HEK293 (cell line): ENCODE measurements around the gene WDR18.

ENCODE experiments used
- HOXC10 ChIP-seq: sonication (generic); formaldehyde crosslinking; IDR thresholded peaks from 2 replicates; pipeline ENCODE4 v1.8.1; 2023; ENCODE audit warnings: mild to moderate bottlenecking, missing genetic modification reagents
- KLF1 ChIP-seq: fragments of 450-650 bp; formaldehyde crosslinking; IDR thresholded peaks from 2 replicates; pipeline ENCODE4 v1.5.1; 2016; ENCODE audit warnings: missing biosample characterization, missing genetic modification characterization
- KLF16 ChIP-seq: fragments of 450-650 bp; formaldehyde crosslinking; IDR thresholded peaks from 2 replicates; pipeline ENCODE4 v1.5.1; 2017; ENCODE audit warnings: missing biosample characterization, missing genetic modification characterization
- MEIS1 ChIP-seq: sonication (generic); formaldehyde crosslinking; IDR thresholded peaks from 2 replicates; pipeline ENCODE4 v1.8.1; 2022; ENCODE audit warnings: missing genetic modification reagents, mild to moderate bottlenecking, borderline replicate concordance
- SP2 ChIP-seq: fragments of 450-650 bp; formaldehyde crosslinking; IDR thresholded peaks from 2 replicates; pipeline ENCODE4 v1.5.1; 2016; ENCODE audit warnings: missing biosample characterization, missing genetic modification characterization
- WT1 ChIP-seq: fragments of 450-650 bp; formaldehyde crosslinking; IDR thresholded peaks from 2 replicates; pipeline ENCODE4 v1.5.1; 2016; ENCODE audit warnings: missing biosample characterization, missing genetic modification characterization
- ZBTB21 ChIP-seq: fragments of 450-650 bp; formaldehyde crosslinking; IDR thresholded peaks from 2 replicates; pipeline ENCODE4 v1.5.1; 2017; ENCODE audit warnings: missing biosample characterization, missing genetic modification characterization
- ZBTB8A ChIP-seq: fragments of 450-650 bp; formaldehyde crosslinking; IDR thresholded peaks from 2 replicates; pipeline ENCODE4 v1.5.1; 2016; ENCODE audit warnings: missing biosample characterization, missing genetic modification characterization
- ZNF138 ChIP-seq: fragments of 450-650 bp; formaldehyde crosslinking; IDR thresholded peaks from 2 replicates; pipeline ENCODE4 v1.5.1; 2016; ENCODE audit warnings: missing biosample characterization, missing genetic modification characterization, borderline replicate concordance
- ZNF140 ChIP-seq: fragments of 450-650 bp; formaldehyde crosslinking; IDR thresholded peaks from 2 replicates; pipeline ENCODE4 v1.5.1; 2016; ENCODE audit warnings: missing biosample characterization, missing genetic modification characterization
- ZNF184 ChIP-seq: fragments of 450-650 bp; IDR thresholded peaks from 2 replicates; pipeline ENCODE4 v1.5.1; 2018; ENCODE audit warnings: missing biosample characterization, mild to moderate bottlenecking, missing genetic modification characterization
- ZNF354C ChIP-seq: fragments of 450-650 bp; formaldehyde crosslinking; IDR thresholded peaks from 2 replicates; pipeline ENCODE4 v1.5.1; 2016; ENCODE audit warnings: missing biosample characterization, missing genetic modification characterization, low read depth, borderline replicate concordance
- ZNF37A ChIP-seq: fragments of 450-650 bp; IDR thresholded peaks from 2 replicates; pipeline ENCODE4 v1.5.1; 2018; ENCODE audit warnings: missing biosample characterization, missing genetic modification characterization
- ZNF394 ChIP-seq: fragments of 450-650 bp; formaldehyde crosslinking; IDR thresholded peaks from 2 replicates; pipeline ENCODE4 v1.5.1; 2016; ENCODE audit warnings: missing biosample characterization, missing genetic modification characterization, mild to moderate bottlenecking, moderate library complexity, borderline replicate concordance
- ZNF473 ChIP-seq: fragments of 450-650 bp; formaldehyde crosslinking; IDR thresholded peaks from 2 replicates; pipeline ENCODE4 v1.5.1; 2017; ENCODE audit warnings: missing biosample characterization, missing genetic modification characterization
- ZNF654 ChIP-seq: fragments of 450-650 bp; formaldehyde crosslinking; IDR thresholded peaks from 2 replicates; pipeline ENCODE4 v1.5.1; 2016; ENCODE audit warnings: low read depth, missing biosample characterization, missing genetic modification characterization
- ZNF664 ChIP-seq: fragments of 450-650 bp; formaldehyde crosslinking; IDR thresholded peaks from 2 replicates; pipeline ENCODE4 v1.5.1; 2016; ENCODE audit warnings: missing biosample characterization, missing genetic modification characterization
- ZNF701 ChIP-seq: fragments of 450-650 bp; formaldehyde crosslinking; IDR thresholded peaks from 2 replicates; pipeline ENCODE4 v1.5.1; 2016; ENCODE audit warnings: missing biosample characterization, missing genetic modification characterization
- ZNF707 ChIP-seq: fragments of 450-650 bp; formaldehyde crosslinking; IDR thresholded peaks from 2 replicates; pipeline ENCODE4 v1.5.1; 2016; ENCODE audit warnings: missing biosample characterization, missing genetic modification characterization
- TF ChIP-seq, protein P1 (sequence below): fragments of 450-650 bp; formaldehyde crosslinking; IDR thresholded peaks from 2 replicates; pipeline ENCODE4 v1.5.1; 2016; ENCODE audit warnings: missing biosample characterization, missing genetic modification characterization, borderline replicate concordance
- TF ChIP-seq, protein P2 (sequence below): fragments of 450-650 bp; formaldehyde crosslinking; IDR thresholded peaks from 2 replicates; pipeline ENCODE4 v1.5.1; 2016; ENCODE audit warnings: missing biosample characterization, missing genetic modification characterization
- TF ChIP-seq, protein P3 (sequence below): fragments of 450-650 bp; formaldehyde crosslinking; conservative IDR thresholded peaks from 2 replicates; pipeline ENCODE4 v1.5.1; 2016; ENCODE audit warnings: low read depth, missing biosample characterization, missing genetic modification characterization
- TF ChIP-seq, protein P4 (sequence below): fragments of 450-650 bp; formaldehyde crosslinking; IDR thresholded peaks from 2 replicates; pipeline ENCODE4 v1.5.1; 2016; ENCODE audit warnings: missing biosample characterization, missing genetic modification characterization
- TF ChIP-seq, protein P5 (sequence below): fragments of 450-650 bp; formaldehyde crosslinking; optimal IDR thresholded peaks from 2 replicates; pipeline ENCODE3; 2016; ENCODE audit warnings: missing biosample characterization, mild to moderate bottlenecking, missing genetic modification characterization

WDR18 gene

DNA sequence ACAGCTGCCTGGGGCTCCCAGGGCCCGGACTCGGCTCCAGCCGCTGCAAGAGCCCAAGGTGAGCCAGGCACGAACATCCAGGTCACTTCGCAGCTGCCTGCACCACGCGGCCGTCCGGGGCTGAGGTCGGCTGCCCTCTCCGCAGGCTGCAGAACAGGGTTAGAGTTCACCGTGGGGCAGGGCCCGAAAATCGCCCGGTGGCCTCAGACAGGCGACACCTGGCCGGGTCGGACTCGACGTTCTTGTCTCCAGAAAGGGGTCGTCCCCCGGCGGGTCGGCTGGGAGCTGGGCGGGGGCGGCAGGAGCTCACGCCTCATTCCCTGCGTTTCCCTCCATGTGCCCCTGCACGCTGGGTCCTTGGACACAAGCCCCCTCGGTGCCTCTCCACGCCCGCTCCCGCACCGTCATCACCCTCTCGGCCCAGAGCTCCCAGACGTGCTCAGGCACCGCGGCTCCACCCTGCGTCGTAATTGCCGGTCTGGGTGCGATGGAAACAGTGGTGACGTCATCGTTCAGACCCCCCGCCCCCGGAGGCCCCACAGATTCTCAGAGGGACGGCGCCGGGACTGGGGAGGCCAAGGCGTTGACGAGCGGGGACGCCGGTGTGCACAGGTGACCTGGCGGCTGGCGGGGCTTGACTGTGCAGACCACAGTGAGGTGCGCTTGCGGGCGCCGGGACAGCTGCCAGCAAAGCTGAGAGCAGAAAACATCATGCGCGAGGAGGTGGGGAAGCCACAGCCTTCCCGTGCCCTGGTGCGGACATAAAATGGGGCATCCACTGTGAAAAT, 12.1 kb downstream of the WDR18 start (continued):
- TF ChIP-seq, protein P1, sequence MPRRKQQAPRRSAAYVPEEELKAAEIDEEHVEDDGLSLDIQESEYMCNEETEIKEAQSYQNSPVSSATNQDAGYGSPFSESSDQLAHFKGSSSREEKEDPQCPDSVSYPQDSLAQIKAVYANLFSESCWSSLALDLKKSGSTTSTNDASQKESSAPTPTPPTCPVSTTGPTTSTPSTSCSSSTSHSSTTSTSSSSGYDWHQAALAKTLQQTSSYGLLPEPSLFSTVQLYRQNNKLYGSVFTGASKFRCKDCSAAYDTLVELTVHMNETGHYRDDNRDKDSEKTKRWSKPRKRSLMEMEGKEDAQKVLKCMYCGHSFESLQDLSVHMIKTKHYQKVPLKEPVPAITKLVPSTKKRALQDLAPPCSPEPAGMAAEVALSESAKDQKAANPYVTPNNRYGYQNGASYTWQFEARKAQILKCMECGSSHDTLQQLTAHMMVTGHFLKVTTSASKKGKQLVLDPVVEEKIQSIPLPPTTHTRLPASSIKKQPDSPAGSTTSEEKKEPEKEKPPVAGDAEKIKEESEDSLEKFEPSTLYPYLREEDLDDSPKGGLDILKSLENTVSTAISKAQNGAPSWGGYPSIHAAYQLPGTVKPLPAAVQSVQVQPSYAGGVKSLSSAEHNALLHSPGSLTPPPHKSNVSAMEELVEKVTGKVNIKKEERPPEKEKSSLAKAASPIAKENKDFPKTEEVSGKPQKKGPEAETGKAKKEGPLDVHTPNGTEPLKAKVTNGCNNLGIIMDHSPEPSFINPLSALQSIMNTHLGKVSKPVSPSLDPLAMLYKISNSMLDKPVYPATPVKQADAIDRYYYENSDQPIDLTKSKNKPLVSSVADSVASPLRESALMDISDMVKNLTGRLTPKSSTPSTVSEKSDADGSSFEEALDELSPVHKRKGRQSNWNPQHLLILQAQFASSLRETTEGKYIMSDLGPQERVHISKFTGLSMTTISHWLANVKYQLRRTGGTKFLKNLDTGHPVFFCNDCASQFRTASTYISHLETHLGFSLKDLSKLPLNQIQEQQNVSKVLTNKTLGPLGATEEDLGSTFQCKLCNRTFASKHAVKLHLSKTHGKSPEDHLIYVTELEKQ (tag by site-specific recombination), result peak; percentile 84; the same call in 1 of the 2 replicates
- TF ChIP-seq ZBTB8A (tag by site-specific recombination) (peak; percentile 87), ZNF184 (tag by site-specific recombination) (no peak), ZNF664 (no peak), MEIS1 (CRISPR knock-in tag) (no peak), KLF16 (tag by site-specific recombination) (peak; percentile 94), SP2 (tag by site-specific recombination) (peak; percentile 64), KLF1 (tag by site-specific recombination) (peak; percentile 96), WT1 (tag by site-specific recombination) (peak; percentile 73), ZNF138 (no peak), ZNF707 (tag by site-specific recombination) (no peak), ZNF654 (tag by site-specific recombination) (no peak), ZNF473 (tag by site-specific recombination) (no peak), ZNF37A (no peak), ZNF394 (tag by site-specific recombination) (no peak), HOXC10 (CRISPR knock-in tag) (no peak), ZNF140 (tag by site-specific recombination) (no peak), ZBTB21 (tag by site-specific recombination) (peak; percentile 98), ZNF701 (tag by site-specific recombination) (0 out of 2 replicates have a peak, but pooled peaks have one; percentile 47), ZNF354C (no peak)
- TF ChIP-seq, protein P2, sequence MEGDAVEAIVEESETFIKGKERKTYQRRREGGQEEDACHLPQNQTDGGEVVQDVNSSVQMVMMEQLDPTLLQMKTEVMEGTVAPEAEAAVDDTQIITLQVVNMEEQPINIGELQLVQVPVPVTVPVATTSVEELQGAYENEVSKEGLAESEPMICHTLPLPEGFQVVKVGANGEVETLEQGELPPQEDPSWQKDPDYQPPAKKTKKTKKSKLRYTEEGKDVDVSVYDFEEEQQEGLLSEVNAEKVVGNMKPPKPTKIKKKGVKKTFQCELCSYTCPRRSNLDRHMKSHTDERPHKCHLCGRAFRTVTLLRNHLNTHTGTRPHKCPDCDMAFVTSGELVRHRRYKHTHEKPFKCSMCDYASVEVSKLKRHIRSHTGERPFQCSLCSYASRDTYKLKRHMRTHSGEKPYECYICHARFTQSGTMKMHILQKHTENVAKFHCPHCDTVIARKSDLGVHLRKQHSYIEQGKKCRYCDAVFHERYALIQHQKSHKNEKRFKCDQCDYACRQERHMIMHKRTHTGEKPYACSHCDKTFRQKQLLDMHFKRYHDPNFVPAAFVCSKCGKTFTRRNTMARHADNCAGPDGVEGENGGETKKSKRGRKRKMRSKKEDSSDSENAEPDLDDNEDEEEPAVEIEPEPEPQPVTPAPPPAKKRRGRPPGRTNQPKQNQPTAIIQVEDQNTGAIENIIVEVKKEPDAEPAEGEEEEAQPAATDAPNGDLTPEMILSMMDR (tag by site-specific recombination), result no peak
- TF ChIP-seq, protein P3, sequence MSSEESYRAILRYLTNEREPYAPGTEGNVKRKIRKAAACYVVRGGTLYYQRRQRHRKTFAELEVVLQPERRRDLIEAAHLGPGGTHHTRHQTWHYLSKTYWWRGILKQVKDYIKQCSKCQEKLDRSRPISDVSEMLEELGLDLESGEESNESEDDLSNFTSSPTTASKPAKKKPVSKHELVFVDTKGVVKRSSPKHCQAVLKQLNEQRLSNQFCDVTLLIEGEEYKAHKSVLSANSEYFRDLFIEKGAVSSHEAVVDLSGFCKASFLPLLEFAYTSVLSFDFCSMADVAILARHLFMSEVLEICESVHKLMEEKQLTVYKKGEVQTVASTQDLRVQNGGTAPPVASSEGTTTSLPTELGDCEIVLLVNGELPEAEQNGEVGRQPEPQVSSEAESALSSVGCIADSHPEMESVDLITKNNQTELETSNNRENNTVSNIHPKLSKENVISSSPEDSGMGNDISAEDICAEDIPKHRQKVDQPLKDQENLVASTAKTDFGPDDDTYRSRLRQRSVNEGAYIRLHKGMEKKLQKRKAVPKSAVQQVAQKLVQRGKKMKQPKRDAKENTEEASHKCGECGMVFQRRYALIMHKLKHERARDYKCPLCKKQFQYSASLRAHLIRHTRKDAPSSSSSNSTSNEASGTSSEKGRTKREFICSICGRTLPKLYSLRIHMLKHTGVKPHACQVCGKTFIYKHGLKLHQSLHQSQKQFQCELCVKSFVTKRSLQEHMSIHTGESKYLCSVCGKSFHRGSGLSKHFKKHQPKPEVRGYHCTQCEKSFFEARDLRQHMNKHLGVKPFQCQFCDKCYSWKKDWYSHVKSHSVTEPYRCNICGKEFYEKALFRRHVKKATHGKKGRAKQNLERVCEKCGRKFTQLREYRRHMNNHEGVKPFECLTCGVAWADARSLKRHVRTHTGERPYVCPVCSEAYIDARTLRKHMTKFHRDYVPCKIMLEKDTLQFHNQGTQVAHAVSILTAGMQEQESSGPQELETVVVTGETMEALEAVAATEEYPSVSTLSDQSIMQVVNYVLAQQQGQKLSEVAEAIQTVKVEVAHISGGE (tag by site-specific recombination), result no peak
- TF ChIP-seq, protein P4, sequence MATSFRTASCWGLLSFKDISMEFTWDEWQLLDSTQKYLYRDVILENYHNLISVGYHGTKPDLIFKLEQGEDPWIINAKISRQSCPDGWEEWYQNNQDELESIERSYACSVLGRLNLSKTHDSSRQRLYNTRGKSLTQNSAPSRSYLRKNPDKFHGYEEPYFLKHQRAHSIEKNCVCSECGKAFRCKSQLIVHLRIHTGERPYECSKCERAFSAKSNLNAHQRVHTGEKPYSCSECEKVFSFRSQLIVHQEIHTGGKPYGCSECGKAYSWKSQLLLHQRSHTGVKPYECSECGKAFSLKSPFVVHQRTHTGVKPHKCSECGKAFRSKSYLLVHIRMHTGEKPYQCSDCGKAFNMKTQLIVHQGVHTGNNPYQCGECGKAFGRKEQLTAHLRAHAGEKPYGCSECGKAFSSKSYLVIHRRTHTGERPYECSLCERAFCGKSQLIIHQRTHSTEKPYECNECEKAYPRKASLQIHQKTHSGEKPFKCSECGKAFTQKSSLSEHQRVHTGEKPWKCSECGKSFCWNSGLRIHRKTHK, result no peak
- TF ChIP-seq, protein P5, sequence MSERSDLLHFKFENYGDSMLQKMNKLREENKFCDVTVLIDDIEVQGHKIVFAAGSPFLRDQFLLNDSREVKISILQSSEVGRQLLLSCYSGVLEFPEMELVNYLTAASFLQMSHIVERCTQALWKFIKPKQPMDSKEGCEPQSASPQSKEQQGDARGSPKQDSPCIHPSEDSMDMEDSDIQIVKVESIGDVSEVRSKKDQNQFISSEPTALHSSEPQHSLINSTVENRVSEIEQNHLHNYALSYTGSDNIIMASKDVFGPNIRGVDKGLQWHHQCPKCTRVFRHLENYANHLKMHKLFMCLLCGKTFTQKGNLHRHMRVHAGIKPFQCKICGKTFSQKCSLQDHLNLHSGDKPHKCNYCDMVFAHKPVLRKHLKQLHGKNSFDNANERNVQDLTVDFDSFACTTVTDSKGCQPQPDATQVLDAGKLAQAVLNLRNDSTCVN, result peak; percentile 83
- TF ChIP-seq, all 188 proteins: peak for 81
